GM19025 (cell line): ENCODE measurements around the gene ARR3.
"Not testable (repeated sequence)": the region's sequence is repeated elsewhere in the genome, so short reads cannot be mapped to it uniquely, and the experiment has no call there.

ENCODE experiments used
- ATAC-seq: cut with Tn5 transposase; IDR thresholded peaks from one replicate; pipeline ENCODE4 v1.9.1; 2021; ENCODE audit warnings: mild to moderate bottlenecking, low read depth, moderate library complexity; ENCODE audit not compliant: unreplicated experiment

Gene ARR3

GRCh38 chrX:70279081-70279480, 10.9 kb downstream of the ARR3 start:
- ATAC-seq, result no peak

- ATAC-seq, result no peak
Observed at GRCh38 chrX:70280573-70280972, 12.4 kb downstream of the ARR3 start.

- no peak for ATAC-seq
Observed at GRCh38 chrX:70281951-70282350, 13.8 kb downstream of the ARR3 start, which contains the start of gene RAB41. Gene RAB41, plus strand, starts transcription at chrX:70282172. Its CDS starts 46 bp downstream, at chrX:70282218.

- no peak for ATAC-seq
Observed at GRCh38 chrX:70289168-70289792, 21.1 kb downstream of the ARR3 start.

- ATAC-seq, result peak; percentile 96
Observed at GRCh38 chrX:70289793-70290770, 21.9 kb downstream of the ARR3 start, which contains the start of the genes KIF4A and PDZD11. Gene KIF4A, plus strand, starts transcription at chrX:70290104. Its CDS starts 355 bp downstream, at chrX:70290459. Gene PDZD11, minus strand, starts transcription at chrX:70289927. Its CDS starts 586 bp downstream, at chrX:70289341.

- no peak for ATAC-seq
Observed at GRCh38 chrX:70292788-70293187, 24.7 kb downstream of the ARR3 start.

- no peak for ATAC-seq
Observed at GRCh38 chrX:70293621-70294020, 25.5 kb downstream of the ARR3 start.

- ATAC-seq, result no peak
Observed at GRCh38 chrX:70301716-70302115, 33.6 kb downstream of the ARR3 start.

GRCh38 chrX:70313503-70313902, 45.4 kb downstream of the ARR3 start:
- ATAC-seq, result no peak

GRCh38 chrX:70322784-70323183, 54.6 kb downstream of the ARR3 start:
- no peak for ATAC-seq

- not testable (repeated sequence) for ATAC-seq
Observed at GRCh38 chrX:70323628-70324027, 55.5 kb downstream of the ARR3 start.

- no peak for ATAC-seq
Observed at GRCh38 chrX:70324326-70324725, 56.2 kb downstream of the ARR3 start.

- ATAC-seq, result no peak
Observed at GRCh38 chrX:70331161-70331560, 63.0 kb downstream of the ARR3 start.
